SJCRH30 (cell line): ENCODE data around the gene FARP2. TPM values are rescaled to one million over a fixed set of nuclear protein-coding genes. Genes with fewer than 3 reads are reported as not detected.

Experiments
- DNase-seq, 2 experiments: peaks; one replicate each; pipeline ENCODE4 v3.0.0-alpha.2; 2015 to 2020
- H3K27ac ChIP-seq: fragments of 250-450 bp; sonication (Bioruptor Pico); 2 replicates; pipeline ENCODE4 v1.5.1; 2020; ENCODE audit warnings: mild to moderate bottlenecking, moderate library complexity
- H3K27me3 ChIP-seq: fragments of 250-450 bp; sonication (Bioruptor Pico); 2 replicates; pipeline ENCODE4 v1.5.1; 2020; ENCODE audit warnings: mild to moderate bottlenecking, moderate library complexity
- H3K36me3 ChIP-seq: fragments of 250-450 bp; sonication (Bioruptor Pico); 2 replicates; pipeline ENCODE4 v1.5.1; 2020; ENCODE audit warnings: mild to moderate bottlenecking, moderate library complexity
- H3K4me1 ChIP-seq: fragments of 250-450 bp; sonication (Bioruptor Pico); 2 replicates; pipeline ENCODE4 v1.5.1; 2020; ENCODE audit warnings: mild to moderate bottlenecking, moderate library complexity
- H3K4me3 ChIP-seq: fragments of 250-450 bp; sonication (Bioruptor Pico); 2 replicates; pipeline ENCODE4 v1.5.1; 2020; ENCODE audit warnings: mild to moderate bottlenecking, moderate library complexity
- H3K9me3 ChIP-seq: fragments of 250-450 bp; sonication (Bioruptor Pico); replicated peaks from 2 replicates; pipeline ENCODE4 v1.5.1; 2020; ENCODE audit warnings: mild to moderate bottlenecking, moderate library complexity
- total RNA-seq: library from RNA; depleted of rRNA; stranded (reverse); fragments of >200 nt; shearing (Covaris generic); gene quantifications from 2 replicates; pipeline ENCODE4 v1.2.3, GENCODE V29; 2014

FARP2 gene
- total RNA-seq, 1 experiment from 2014 or later = 68.6 TPM

- peaks cover 82% of the 10 kb centered on the region for H3K36me3 ChIP-seq
- no peaks in the 10 kb centered on the region for H3K9me3 ChIP-seq
- no peak overlapping the region for H3K4me3 ChIP-seq
- no peak overlapping the region for H3K27ac ChIP-seq
- no peaks in the 10 kb centered on the region for H3K4me1 ChIP-seq
- no peaks in the 10 kb centered on the region for H3K27me3 ChIP-seq
- DNase-seq = no peak
These were observed 6.1 kb upstream of the FARP2 start for GRCh38 chr2:241349941-241350340.

DNA sequence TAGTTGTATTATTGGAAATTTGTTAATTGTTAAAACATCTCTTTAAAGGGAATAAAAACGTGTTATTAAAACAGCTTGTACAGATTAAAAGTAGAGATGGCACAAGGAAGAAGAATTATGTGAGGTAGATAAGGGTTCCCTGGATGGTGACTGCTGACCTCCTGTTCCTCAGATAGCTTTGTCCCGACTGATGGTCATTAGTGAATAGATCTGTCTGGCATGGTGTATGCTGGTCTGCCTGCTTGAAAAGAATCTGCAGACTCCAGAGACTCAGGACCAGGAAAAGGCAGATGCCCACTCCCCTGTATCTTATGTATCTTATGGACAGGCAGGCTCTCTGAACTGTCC is 5.6 kb upstream of the FARP2 start:
- Histone ChIP-seq H3K4me3 (no peak overlapping the region), H3K27ac (no peak overlapping the region), H3K9me3 (no peaks in the 10 kb centered on the region), H3K4me1 (no peaks in the 10 kb centered on the region), H3K36me3 (peaks cover 79% of the 10 kb centered on the region), H3K27me3 (no peaks in the 10 kb centered on the region)
- DNase-seq = no peak

GRCh38 chr2:241350878-241351639 is 5.0 kb upstream of the FARP2 start:
- no peak overlapping the region for H3K27ac ChIP-seq
- no peaks in the 10 kb centered on the region for H3K9me3 ChIP-seq
- H3K27me3 ChIP-seq = no peaks in the 10 kb centered on the region
- no peak overlapping the region for H3K4me3 ChIP-seq
- H3K36me3 ChIP-seq = peaks cover 74% of the 10 kb centered on the region
- DNase-seq = no peak
- H3K4me1 ChIP-seq = no peaks in the 10 kb centered on the region

DNA sequence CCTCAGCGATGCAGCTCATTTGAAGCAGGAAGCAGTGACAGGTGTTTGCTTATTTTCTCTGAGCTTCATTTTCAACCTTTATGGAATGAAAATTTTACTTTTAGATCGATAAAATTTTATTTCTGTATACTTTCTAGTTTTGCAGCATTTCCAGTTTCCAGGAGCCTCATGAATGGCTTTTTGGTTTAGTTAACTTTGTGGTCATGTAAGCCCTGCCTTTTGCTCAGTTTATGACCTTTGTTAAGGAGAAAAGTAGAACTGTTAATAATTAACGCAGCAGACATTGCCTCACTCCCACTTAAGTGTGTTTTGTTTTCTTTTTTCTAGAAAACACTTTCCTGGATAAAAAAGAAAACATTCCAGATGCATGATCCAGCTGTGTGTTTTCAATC is 4.4 kb upstream of the FARP2 start:
- H3K4me1 ChIP-seq = no peaks in the 10 kb centered on the region

DNA sequence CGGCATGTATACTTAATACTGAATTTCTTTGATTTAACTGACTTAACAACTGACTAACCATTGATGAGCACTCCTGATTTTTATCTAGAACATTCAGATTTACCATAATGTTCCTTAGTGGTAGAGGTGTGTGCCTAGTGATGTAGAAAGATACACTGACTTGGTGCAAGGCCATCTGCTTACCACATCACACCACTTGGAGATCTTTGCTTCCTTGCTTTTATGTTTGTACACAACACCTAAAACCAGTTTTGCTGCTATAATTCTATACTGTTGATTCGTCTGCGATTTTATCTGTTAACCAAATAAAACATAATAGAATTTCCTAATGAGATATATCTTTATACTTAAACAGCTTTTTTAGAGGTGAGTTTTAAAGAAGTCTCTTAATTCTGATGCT is 3.9 kb upstream of the FARP2 start:
- Histone ChIP-seq H3K4me1 (peaks cover 2% of the 10 kb centered on the region), H3K9me3 (no peaks in the 10 kb centered on the region), H3K4me3 (no peak overlapping the region), H3K27ac (no peak overlapping the region), H3K36me3 (peaks cover 62% of the 10 kb centered on the region), H3K27me3 (no peaks in the 10 kb centered on the region)
- no peak for DNase-seq

More for the DNA sequence above, 4.4 kb upstream of the FARP2 start:
- no peaks in the 10 kb centered on the region for H3K9me3 ChIP-seq
- no peak for DNase-seq
- peaks cover 68% of the 10 kb centered on the region for H3K36me3 ChIP-seq
- no peak overlapping the region for H3K27ac ChIP-seq
- H3K4me3 ChIP-seq = no peak overlapping the region
- no peaks in the 10 kb centered on the region for H3K27me3 ChIP-seq

DNA sequence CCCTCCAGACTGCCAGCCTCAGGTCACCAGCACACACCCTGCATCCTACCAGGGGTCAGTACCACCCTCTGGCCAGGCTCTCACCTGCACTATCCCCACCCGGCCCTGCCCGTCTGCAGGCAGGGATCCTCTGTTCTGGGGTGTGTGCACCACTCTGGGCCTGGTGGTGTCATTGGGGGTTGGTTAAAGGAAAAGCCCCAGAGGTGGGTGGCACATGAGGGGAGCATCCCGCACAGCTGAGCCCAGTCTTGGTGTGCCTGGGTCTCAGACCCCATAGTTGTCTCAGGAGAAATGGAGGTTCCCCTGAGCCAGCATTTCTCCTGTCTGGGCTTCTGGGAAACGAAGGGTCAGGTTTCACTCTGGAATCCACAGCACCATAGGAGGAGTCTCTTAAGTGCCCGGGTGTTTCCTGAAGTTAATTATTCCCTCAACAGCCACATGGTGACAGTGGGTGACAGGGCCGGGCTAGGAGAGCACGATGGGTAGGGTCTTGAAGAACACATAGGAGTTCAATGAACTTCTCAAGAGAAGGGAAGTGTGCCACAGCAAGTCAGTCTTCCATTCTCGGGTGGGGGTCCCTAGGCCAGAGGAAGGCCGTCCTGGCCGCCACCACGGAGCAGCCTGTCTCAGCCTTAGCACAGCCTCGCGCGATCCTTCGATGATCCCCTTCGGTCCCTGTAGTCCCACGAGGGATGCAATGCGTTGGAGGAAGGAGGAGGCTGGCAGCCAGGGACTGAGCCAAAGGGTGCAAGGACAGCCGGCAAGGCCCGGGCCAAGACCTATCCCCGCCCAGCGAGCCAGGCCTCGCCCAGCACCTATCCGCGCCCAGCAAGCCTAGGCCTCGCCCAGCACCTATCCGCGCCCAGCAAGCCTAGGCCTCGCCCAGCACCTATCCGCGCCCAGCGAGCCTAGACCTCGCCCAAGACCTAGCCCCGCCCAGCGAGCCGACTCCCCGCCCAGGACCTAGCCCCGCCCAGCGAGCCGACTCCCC is 1.1 kb upstream of the FARP2 start:
- no peaks in the 10 kb centered on the region for H3K9me3 ChIP-seq
- H3K4me3 ChIP-seq = no peak overlapping the region
- DNase-seq = peak; percentile 50 to 51
- no peaks in the 10 kb centered on the region for H3K27me3 ChIP-seq
- peaks cover 36% of the 10 kb centered on the region for H3K36me3 ChIP-seq
- no peak overlapping the region for H3K27ac ChIP-seq
- peaks cover 8% of the 10 kb centered on the region for H3K4me1 ChIP-seq

DNA sequence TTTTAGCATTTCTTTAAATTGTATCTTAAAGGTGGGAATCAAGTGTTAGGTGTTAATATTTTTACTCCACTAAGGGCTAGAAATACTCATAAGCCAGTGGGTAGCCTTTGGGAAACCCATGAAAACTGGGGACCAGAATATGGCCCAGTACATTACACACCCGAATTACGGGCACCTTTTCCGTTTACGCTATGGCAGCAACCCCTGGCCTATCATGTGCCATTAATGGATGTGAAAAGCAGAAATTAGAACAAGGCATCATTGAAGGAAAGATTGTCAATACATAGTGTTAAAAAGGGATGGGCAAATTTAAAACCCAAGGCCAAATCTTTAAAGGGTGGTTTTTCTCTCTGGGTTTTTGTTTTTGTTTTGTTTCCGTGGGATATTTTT is 781 bp downstream of the FARP2 start:
- DNase-seq = peak in 1 of 2 experiments; percentile 39
- Histone ChIP-seq H3K4me3 (peak overlapping the region; percentile 82), H3K27me3 (no peaks in the 10 kb centered on the region), H3K4me1 (peaks cover 8% of the 10 kb centered on the region), H3K27ac (peak overlapping the region; percentile 46), H3K9me3 (no peaks in the 10 kb centered on the region), H3K36me3 (peaks cover 17% of the 10 kb centered on the region)

- DNase-seq = no peak
- Histone ChIP-seq H3K9me3 (no peaks in the 10 kb centered on the region), H3K27me3 (no peaks in the 10 kb centered on the region), H3K4me3 (peak overlapping the region; percentile 82), H3K36me3 (peaks cover 10% of the 10 kb centered on the region), H3K4me1 (peaks cover 8% of the 10 kb centered on the region), H3K27ac (no peak overlapping the region)
These were observed 1.4 kb downstream of the FARP2 start for GRCh38 chr2:241357531-241357930.

- Histone ChIP-seq H3K4me1 (peaks cover 8% of the 10 kb centered on the region), H3K36me3 (peaks cover 9% of the 10 kb centered on the region), H3K4me3 (no peak overlapping the region), H3K27ac (no peak overlapping the region), H3K9me3 (no peaks in the 10 kb centered on the region), H3K27me3 (no peaks in the 10 kb centered on the region)
- no peak for DNase-seq
These were observed 2.4 kb downstream of the FARP2 start for GRCh38 chr2:241358470-241358869.

DNA sequence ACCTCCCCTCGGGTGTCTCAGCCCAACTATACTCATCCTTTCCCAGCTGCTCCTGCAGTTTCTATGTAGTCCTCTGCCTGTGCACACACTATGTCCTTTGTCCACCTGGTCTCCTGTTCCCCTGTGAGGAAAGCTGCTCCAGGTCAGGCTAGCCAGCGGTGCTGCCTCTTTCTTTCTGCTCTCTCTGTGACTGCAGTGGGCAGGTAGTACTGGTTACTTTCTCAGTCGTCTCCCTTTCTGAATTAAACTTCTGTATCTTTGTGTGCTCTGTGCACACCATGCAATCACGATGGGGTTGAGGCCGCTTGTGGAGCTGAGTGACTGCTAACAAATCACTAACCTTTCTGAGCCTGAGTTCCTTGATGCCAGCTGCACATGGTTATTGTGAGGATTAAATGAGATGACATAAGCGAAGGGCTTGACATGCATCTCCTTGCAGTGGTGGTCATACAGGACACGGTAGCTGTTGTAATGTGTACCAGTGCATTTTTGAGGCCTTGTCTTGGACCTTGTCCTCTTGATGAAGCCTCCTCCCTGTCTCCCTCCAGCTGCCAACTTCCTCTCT is 3.5 kb downstream of the FARP2 start:
- Histone ChIP-seq H3K4me3 (no peak overlapping the region), H3K9me3 (no peaks in the 10 kb centered on the region), H3K4me1 (peaks cover 8% of the 10 kb centered on the region), H3K36me3 (peaks cover 11% of the 10 kb centered on the region), H3K27me3 (no peaks in the 10 kb centered on the region), H3K27ac (no peak overlapping the region)
- no peak for DNase-seq

GRCh38 chr2:241363426-241363825 is 7.3 kb downstream of the FARP2 start:
- H3K4me3 ChIP-seq = no peak overlapping the region
- no peaks in the 10 kb centered on the region for H3K27me3 ChIP-seq
- H3K36me3 ChIP-seq = peaks cover 15% of the 10 kb centered on the region
- H3K27ac ChIP-seq = no peak overlapping the region
- H3K9me3 ChIP-seq = no peaks in the 10 kb centered on the region
- H3K4me1 ChIP-seq = no peaks in the 10 kb centered on the region
- no peak for DNase-seq

DNA sequence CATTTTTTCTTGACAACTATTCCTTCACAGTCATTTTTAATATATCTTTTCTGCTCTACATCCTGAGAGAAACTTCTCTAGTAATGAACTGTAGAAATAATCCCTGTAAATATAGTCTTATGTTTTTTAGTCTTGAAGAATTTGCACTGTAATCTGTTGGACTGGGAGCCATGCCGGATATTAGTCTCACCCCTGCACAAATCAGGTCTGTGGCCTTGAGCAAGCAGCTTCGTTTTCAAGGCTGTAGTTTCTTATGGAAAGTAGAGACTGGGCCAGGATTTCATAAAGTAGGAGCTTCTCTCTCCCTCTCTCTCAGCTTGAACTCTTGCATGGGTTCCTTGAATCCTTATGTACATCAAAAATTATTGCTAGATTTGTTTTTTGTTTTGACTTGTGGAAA is 8.7 kb downstream of the FARP2 start:
- DNase-seq = no peak
- H3K27ac ChIP-seq = no peak overlapping the region
- H3K36me3 ChIP-seq = peaks cover 15% of the 10 kb centered on the region
- H3K9me3 ChIP-seq = no peaks in the 10 kb centered on the region
- H3K4me1 ChIP-seq = no peaks in the 10 kb centered on the region
- no peaks in the 10 kb centered on the region for H3K27me3 ChIP-seq
- no peak overlapping the region for H3K4me3 ChIP-seq

- Histone ChIP-seq H3K4me3 (no peak overlapping the region), H3K27me3 (no peaks in the 10 kb centered on the region), H3K27ac (no peak overlapping the region), H3K4me1 (no peaks in the 10 kb centered on the region), H3K9me3 (no peaks in the 10 kb centered on the region), H3K36me3 (peaks cover 15% of the 10 kb centered on the region)
- no peak for DNase-seq
These were observed 10.6 kb downstream of the FARP2 start for GRCh38 chr2:241366678-241367077.

DNA sequence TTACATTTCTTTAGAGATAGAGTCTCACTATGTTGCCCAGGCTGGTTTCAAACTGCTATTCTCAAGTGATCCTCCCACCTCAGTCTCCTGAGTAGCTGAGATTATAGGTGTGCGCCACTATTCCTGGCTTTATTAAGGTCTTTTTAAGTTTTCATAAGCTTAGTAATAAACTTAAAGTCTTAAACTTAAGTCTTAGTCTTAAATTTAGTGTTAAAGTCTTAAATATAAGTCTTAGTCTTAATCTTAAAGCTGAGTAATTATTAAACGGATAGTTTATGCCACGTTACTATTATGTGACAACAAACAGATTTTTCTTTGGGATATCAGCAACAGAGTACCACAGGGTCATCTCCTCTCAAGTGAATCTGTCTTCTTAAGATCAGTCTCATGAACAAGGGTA is 12.6 kb downstream of the FARP2 start:
- Histone ChIP-seq H3K4me3 (no peak overlapping the region), H3K4me1 (0 out of 2 replicates have a peak, but pooled peaks cover 4% of the 10 kb centered on the region), H3K9me3 (no peaks in the 10 kb centered on the region), H3K27me3 (no peaks in the 10 kb centered on the region), H3K36me3 (peaks cover 15% of the 10 kb centered on the region), H3K27ac (no peak overlapping the region)
- no peak for DNase-seq
